Body of pancreas (tissue), 4 donors: ENCODE results near the gene LCN10. TPM values are rescaled to one million over a fixed set of nuclear protein-coding genes. Genes with fewer than 3 reads are reported as not detected.

Source experiments
- ATAC-seq: fragments of 150-250 bp; one replicate; pipeline ENCODE4 v1.9.1; 2016
- DNase-seq, 4 donors: peaks; one replicate each; pipeline ENCODE4 v3.0.0-alpha.2; 2019
- H3K27ac ChIP-seq, 4 donors: fragments of 200-600 bp; sonication (generic); 1 replicate in 3 of 4; 2 replicates in 1 of 4; pipeline versions ENCODE4 v1.5.1 to v1.6.1; 2016 to 2019; ENCODE audit warnings: mild to moderate bottlenecking in 1 of 4, mixed read lengths in 1 of 4, moderate library complexity in 1 of 4
- H3K27me3 ChIP-seq, 2 donors: fragments of 200-600 bp; sonication (generic); one replicate each; pipeline ENCODE4 v1.6.0; 2016; ENCODE audit warnings: mild to moderate bottlenecking in 1 of 2
- H3K36me3 ChIP-seq, 2 donors: fragments of 200-600 bp; sonication (generic); replicated peaks in 1 of 2; 2 replicates each; pipeline ENCODE4 v1.5.1; 2016; ENCODE audit warnings: low read depth in 2 of 2; ENCODE audit not compliant: insufficient read depth in 1 of 2
- H3K4me1 ChIP-seq: fragments of 200-600 bp; sonication (generic); one replicate; pipeline ENCODE4 v1.6.0; 2016
- H3K4me3 ChIP-seq, 2 donors: fragments of 200-600 bp; sonication (generic); 1 replicate in 1 of 2; 2 replicates in 1 of 2; pipeline ENCODE4 v1.5.1; 2016 to 2019
- H3K9me3 ChIP-seq, 3 donors: fragments of 200-600 bp; sonication (generic); 1 replicate in 2 of 3; 2 replicates in 1 of 3; pipeline ENCODE4 v1.5.1; 2016
- POLR2A ChIP-seq, 3 donors: fragments of 450-650 bp; IDR thresholded peaks; one replicate each; pipeline ENCODE4 v1.6.1; 2016; ENCODE audit warnings: antibody characterized with exemption in 3 of 3, mild to moderate bottlenecking in 2 of 3
- WGBS, 2 donors: methylation state at CpG; one replicate each; pipeline ENCODE4 v1.1.5; 2017; 5-methylcytosine and 5-hydroxymethylcytosine counted together
- intact Hi-C: fragments of 100-400 bp; cut with DNase I; formaldehyde crosslinking; loops from one replicate; pipeline ENCODE4 v1.15.1; 2023
- total RNA-seq, 2 donors: library from RNA; depleted of rRNA; stranded (reverse); fragments of >200 nt; gene quantifications; one replicate each; pipeline ENCODE4 v1.1.0, GENCODE V29; 2016
- TF ChIP-seq, protein P1 (sequence below), 7 experiments: fragments of 450-650 bp in 4 of 7; fragments of 200-600 bp in 3 of 7; sonication (generic) in 3 of 7; IDR thresholded peaks; one replicate each; pipeline ENCODE4 v1.5.1; 2016 to 2019; ENCODE audit warnings: antibody characterized with exemption in 7 of 7

LCN10 gene
- total RNA-seq, 2 donors from 2014 or later: 0.78 to 4.6 TPM

DNA sequence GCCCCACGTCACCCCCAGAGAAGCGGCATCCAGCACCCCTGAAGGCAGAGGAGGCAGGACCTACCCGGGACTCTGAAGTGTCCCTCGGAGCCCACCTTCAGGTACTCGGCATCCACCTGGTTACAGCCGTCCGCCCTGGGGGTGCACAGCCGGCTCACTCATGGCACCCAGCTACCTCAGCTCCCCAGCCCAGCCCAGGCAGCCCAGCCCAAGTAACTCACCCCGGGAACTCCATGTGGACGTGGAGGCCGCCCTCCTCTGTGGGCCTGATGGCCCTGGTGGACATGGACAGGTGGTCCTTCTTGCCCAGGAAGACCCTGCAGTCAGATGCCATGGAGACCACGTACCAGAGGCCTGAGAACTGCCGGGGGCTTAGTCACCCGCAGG is 20.9 kb upstream of the LCN10 start:
- TF ChIP-seq POLR2A (IDR thresholded peaks at IDR 0.05): no peak
- TF ChIP-seq, protein P1, sequence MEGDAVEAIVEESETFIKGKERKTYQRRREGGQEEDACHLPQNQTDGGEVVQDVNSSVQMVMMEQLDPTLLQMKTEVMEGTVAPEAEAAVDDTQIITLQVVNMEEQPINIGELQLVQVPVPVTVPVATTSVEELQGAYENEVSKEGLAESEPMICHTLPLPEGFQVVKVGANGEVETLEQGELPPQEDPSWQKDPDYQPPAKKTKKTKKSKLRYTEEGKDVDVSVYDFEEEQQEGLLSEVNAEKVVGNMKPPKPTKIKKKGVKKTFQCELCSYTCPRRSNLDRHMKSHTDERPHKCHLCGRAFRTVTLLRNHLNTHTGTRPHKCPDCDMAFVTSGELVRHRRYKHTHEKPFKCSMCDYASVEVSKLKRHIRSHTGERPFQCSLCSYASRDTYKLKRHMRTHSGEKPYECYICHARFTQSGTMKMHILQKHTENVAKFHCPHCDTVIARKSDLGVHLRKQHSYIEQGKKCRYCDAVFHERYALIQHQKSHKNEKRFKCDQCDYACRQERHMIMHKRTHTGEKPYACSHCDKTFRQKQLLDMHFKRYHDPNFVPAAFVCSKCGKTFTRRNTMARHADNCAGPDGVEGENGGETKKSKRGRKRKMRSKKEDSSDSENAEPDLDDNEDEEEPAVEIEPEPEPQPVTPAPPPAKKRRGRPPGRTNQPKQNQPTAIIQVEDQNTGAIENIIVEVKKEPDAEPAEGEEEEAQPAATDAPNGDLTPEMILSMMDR (IDR thresholded peaks at IDR 0.05): no peak
- DNase-seq (no peak), ATAC-seq (no peak)
- Histone ChIP-seq H3K27me3 (no peaks in the 10 kb centered on the region), H3K36me3 (no peaks in the 10 kb centered on the region), H3K4me1 (no peaks in the 10 kb centered on the region), H3K4me3 (no peak overlapping the region), H3K9me3 (no peaks in the 10 kb centered on the region), H3K27ac (no peak overlapping the region)
- intact Hi-C loops: no loop called here
- 86 to 96% methylated on average over 11 to 14 of the region's 14 CpGs for WGBS, 2 donors

DNA sequence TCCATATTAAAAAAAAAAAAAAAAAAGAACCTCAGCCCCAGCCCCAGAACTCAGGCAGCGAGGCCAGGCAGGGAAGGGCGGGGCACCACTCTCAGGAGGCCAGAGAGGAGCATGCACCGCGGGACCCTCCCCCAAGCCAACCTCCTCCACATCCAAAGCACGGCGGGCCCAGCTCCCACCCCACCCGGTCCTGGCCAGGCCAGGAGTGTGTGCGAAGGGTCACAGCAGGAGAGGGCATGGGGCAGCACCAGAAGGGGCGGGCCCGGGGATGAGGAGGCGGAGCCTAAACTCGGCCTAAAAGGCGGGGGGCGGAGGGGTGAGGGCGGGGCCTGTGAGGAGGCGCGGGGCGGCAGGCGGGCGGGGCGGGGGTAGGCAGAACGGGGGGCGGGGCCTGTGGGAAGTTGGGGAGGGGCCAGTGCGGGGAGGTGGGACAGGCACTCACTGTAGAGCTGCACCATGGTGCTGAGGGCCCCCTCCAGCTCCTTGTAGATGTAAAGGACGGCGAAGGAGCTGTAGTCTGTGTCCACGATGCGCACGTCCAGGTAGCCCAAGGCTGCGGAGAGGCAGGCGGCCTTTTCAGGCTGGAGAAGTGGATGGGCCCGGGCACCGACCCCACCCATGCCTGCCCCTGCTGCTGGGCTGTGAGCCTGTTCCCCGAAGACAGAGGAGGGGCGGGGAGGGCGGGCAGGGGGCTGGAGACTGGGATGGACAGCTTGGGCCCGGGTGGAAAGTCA is 20.3 kb upstream of the LCN10 start:
- intact Hi-C loops: no loop called here
- 28 to 34% methylated on average over 17 to 33 of the region's 37 CpGs for WGBS, 2 donors
- ATAC-seq (no peak), DNase-seq (peak in 3 of 4 donors; percentile 19 to 52 (median 19))
- TF ChIP-seq, protein P1 (IDR thresholded peaks at IDR 0.05): no peak
- TF ChIP-seq POLR2A (IDR thresholded peaks at IDR 0.05): no peak
- Histone ChIP-seq H3K36me3 (no peaks in the 10 kb centered on the region), H3K4me3 (no peak overlapping the region), H3K27ac (no peak overlapping the region), H3K9me3 (no peaks in the 10 kb centered on the region), H3K27me3 (no peaks in the 10 kb centered on the region), H3K4me1 (no peaks in the 10 kb centered on the region)

DNA sequence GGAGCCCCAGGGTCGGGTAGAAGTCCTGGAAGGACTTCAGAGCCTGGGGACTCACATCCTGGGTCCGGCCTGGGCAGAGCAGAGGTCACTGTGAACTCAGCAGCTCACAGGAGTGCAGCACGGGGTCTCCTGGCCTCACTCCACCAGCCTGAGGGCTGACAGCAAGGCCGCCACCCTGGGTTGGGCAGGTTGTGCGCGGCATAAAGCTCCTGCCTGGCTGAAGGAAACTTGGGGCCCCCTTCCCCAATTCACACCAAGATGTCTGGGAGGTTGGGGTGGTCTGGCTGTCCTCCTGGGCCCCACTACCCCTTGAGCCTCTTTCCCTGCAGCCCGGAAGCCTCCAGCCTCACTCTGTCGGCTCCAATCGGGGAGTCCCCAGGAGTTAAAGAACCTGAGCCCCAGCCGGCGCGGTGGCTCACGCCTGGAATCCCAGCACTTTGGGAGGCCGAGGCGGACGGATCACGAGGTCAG is 19.5 kb upstream of the LCN10 start:
- DNase-seq (no peak), ATAC-seq (no peak)
- no peaks in the 10 kb centered on the region for H3K27me3 ChIP-seq
- TF ChIP-seq, protein P1 (IDR thresholded peaks at IDR 0.05): no peak
- TF ChIP-seq POLR2A (IDR thresholded peaks at IDR 0.05): no peak
- H3K36me3 ChIP-seq: no peaks in the 10 kb centered on the region
- no peak overlapping the region for H3K4me3 ChIP-seq
- H3K4me1 ChIP-seq: no peaks in the 10 kb centered on the region
- no peaks in the 10 kb centered on the region for H3K9me3 ChIP-seq
- intact Hi-C loops: no loop called here
- 70 to 76% methylated on average over 11 to 17 of the region's 17 CpGs for WGBS, 2 donors
- no peak overlapping the region for H3K27ac ChIP-seq

GRCh38 chr9:136761545-136761981 is 18.8 kb upstream of the LCN10 start:
- H3K36me3 ChIP-seq: no peaks in the 10 kb centered on the region
- H3K27me3 ChIP-seq: no peaks in the 10 kb centered on the region
- H3K9me3 ChIP-seq: no peaks in the 10 kb centered on the region
- no peaks in the 10 kb centered on the region for H3K4me1 ChIP-seq
- 59 to 63% methylated on average over 7 to 11 of the region's 13 CpGs for WGBS, 2 donors
- TF ChIP-seq POLR2A (IDR thresholded peaks at IDR 0.05): no peak
- TF ChIP-seq, protein P1 (IDR thresholded peaks at IDR 0.05): no peak
- intact Hi-C loops: no loop called here
- no peak overlapping the region for H3K4me3 ChIP-seq
- no peak overlapping the region for H3K27ac ChIP-seq
- ATAC-seq: no peak
- no peak for DNase-seq
